ENCODE data around the gene DCLK1. TPM values are rescaled to one million over a fixed set of nuclear protein-coding genes. Genes with fewer than 3 reads are reported as not detected.

The DCLK1 gene
- total RNA-seq, 1 experiment from 2014 or later, result 0.10 TPM

GRCh38 chr13:35732565-35732964, 398.6 kb downstream of the DCLK1 start:
- ChIA-PET CTCF (no interaction called here), RAD21 (ENCODE audit: low non-redundant PET in 1 of 2, low total read pairs in 2 of 2, uncharacterized antibody in 2 of 2, unreplicated experiment in 2 of 2) (no interaction called here), POLR2A (no interaction called here)
- H3K27ac ChIP-seq (ENCODE audit: low read depth, low read length), result no peak overlapping the region
- no peak for TF ChIP-seq MAX (IDR thresholded peaks at IDR 0.05)
- TF ChIP-seq EZH2 (IDR thresholded peaks at IDR 0.05), result no peak
- no peak for TF ChIP-seq CBX3 (IDR thresholded peaks at IDR 0.05; ENCODE audit: low read depth)
- no peak for TF ChIP-seq CTCF (IDR thresholded peaks at IDR 0.05 in 2 of 3, conservative IDR thresholded peaks at IDR 0.05 in 1 of 3; ENCODE audit: borderline replicate concordance in 1 of 3, insufficient read depth in 1 of 3, low read depth in 2 of 3, low read length in 2 of 3)
- no peak for TF ChIP-seq FOSL1 (IDR thresholded peaks at IDR 0.05; ENCODE audit: low read depth)
- TF ChIP-seq SIN3A (IDR thresholded peaks at IDR 0.05; ENCODE audit: low read depth), result no peak
- no peak for TF ChIP-seq CEBPB (IDR thresholded peaks at IDR 0.05; ENCODE audit: low read depth)
- no peak for TF ChIP-seq SP1 (IDR thresholded peaks at IDR 0.05; ENCODE audit: low read depth)
- no peak for TF ChIP-seq POLR2A (IDR thresholded peaks at IDR 0.05; ENCODE audit: borderline replicate concordance, extremely low read depth, insufficient read depth, insufficient read length)
- TF ChIP-seq EGR1 (IDR thresholded peaks at IDR 0.05; ENCODE audit: low read depth), result no peak
- TF ChIP-seq ZNF274 (IDR thresholded peaks at IDR 0.05; ENCODE audit: low read depth, low read length), result no peak
- no peak for TF ChIP-seq JUND (IDR thresholded peaks at IDR 0.05)
- TF ChIP-seq RAD21 (IDR thresholded peaks at IDR 0.05; ENCODE audit: low read depth), result no peak
- H3K36me3 ChIP-seq (ENCODE audit: control insufficient read depth in 1 of 2, insufficient read depth in 2 of 2, low read length in 2 of 2), result no peaks in the 10 kb centered on the region
- H3K27me3 ChIP-seq (ENCODE audit: insufficient read depth, low read length), result peaks cover 6% of the 10 kb centered on the region; the same call in 1 of the 2 replicates
- ATAC-seq (no peak), DNase-seq (ENCODE audit: low read depth, low spot score) (no peak)
- H3K9me3 ChIP-seq (ENCODE audit: control insufficient read depth in 1 of 2, insufficient read depth in 1 of 2, low read depth in 1 of 2, low read length in 2 of 2), result no peaks in the 10 kb centered on the region
- no peaks in the 10 kb centered on the region for H3K4me1 ChIP-seq (ENCODE audit: control insufficient read depth in 1 of 2, insufficient read depth in 2 of 2, low read length in 2 of 2)
- H3K4me3 ChIP-seq (replicated peaks in 1 of 2; ENCODE audit: low read depth in 1 of 2, low read length in 2 of 2), result no peak overlapping the region
- no peaks in the 10 kb centered on the region for H3K9me2 ChIP-seq (ENCODE audit: insufficient read depth)
- BruUV-seq (replicated peaks), result no TSS peak
- H3K9ac ChIP-seq (ENCODE audit: low read length), result no peak overlapping the region
- intact Hi-C loops (cut with micrococcal nuclease), result no loop called here
- no peaks in the 10 kb centered on the region for H4K20me1 ChIP-seq (ENCODE audit: insufficient read depth)
- H2AFZ ChIP-seq (ENCODE audit: low read depth, low read length, poor library complexity, severe bottlenecking), result no peak overlapping the region
- H3K4me2 ChIP-seq (ENCODE audit: low read length), result no peak overlapping the region
- H3K79me2 ChIP-seq (ENCODE audit: insufficient read depth, low read length), result no peaks in the 10 kb centered on the region
